Measurements from ENCODE around the gene NRXN3. TPM values are rescaled to one million over a fixed set of nuclear protein-coding genes. Genes with fewer than 3 reads are reported as not detected.

Gene NRXN3
- total and polyA plus RNA-seq, 2 of the 13 experiments (the other 11 are each of a cell fraction or from before 2014, with no cell fraction given) = 0.03 TPM; not detected in 1

DNA sequence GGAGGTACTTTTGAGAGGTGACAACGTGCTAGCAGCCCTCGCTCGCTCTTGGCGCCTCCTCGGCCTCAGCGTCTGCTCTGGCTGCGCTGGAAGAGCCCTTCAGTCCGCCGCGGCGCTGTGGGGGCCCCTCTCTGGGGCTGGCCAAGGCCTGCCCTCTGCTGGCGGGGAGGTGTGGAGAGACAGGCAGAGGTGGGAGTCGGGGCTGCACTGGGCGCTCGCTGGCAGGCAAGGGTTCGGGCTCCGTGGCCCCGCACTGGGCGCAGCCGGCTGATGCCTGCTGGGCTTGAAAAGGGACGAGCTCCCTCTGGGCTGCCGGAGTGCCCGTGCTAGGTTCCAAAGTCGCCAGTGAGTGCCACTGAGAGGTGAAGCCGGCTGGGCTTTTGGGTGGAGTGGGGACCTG lies 1461.1 kb downstream of the NRXN3 start:
- Histone ChIP-seq H3K4me3 (replicated peaks in 1 of 3; ENCODE audit: insufficient read depth in 1 of 3, low read depth in 2 of 3, low read length in 3 of 3) (no peak overlapping the region), H3K27ac (ENCODE audit: extremely low read length, insufficient read depth, low read length) (no peak overlapping the region), H2AFZ (ENCODE audit: low read length) (no peak overlapping the region), H3K4me1 (ENCODE audit: insufficient read depth, low read length) (no peaks in the 10 kb centered on the region), H3K36me3 (replicated peaks in 1 of 2; ENCODE audit: control insufficient read depth in 1 of 2, insufficient read depth in 2 of 2, low read length in 2 of 2) (no peaks in the 10 kb centered on the region), H3K4me2 (ENCODE audit: low read depth, low read length) (no peak overlapping the region), H3K9ac (ENCODE audit: insufficient read depth, low read depth, low read length) (no peak overlapping the region), H3K27me3 (ENCODE audit: control insufficient read depth in 1 of 2, insufficient read depth in 2 of 2, low read length in 2 of 2) (no peaks in the 10 kb centered on the region), H3K9me3 (ENCODE audit: low read length) (peaks cover 95% of the 10 kb centered on the region), H4K20me1 (ENCODE audit: insufficient read depth, low read length) (no peaks in the 10 kb centered on the region), H3K79me2 (ENCODE audit: insufficient read depth, low read length) (no peaks in the 10 kb centered on the region)
- WGBS (ENCODE audit: low lambda C conversion rate) = 85% methylated on average over 13 of the region's 25 CpGs
- POLR2A ChIA-PET = no interaction called here
- intact Hi-C loops (cut with micrococcal nuclease; ENCODE audit: unreplicated experiment) = no loop called here
- ATAC-seq (no peak), DNase-seq (ENCODE audit: low spot score) (no peak), FAIRE-seq (no peak)
- CTCF ChIA-PET (ENCODE audit: low intra/inter-chr PET ratio, low total read pairs) = no interaction called here
- in situ Hi-C loops (cut with HindIII; ENCODE audit: extremely low pct_ligation_motif_present, low pct_unique_long_range_greater_than_20kb) = no loop called here
- BruUV-seq (replicated peaks) = no TSS peak
- no peak for TF ChIP-seq PCBP2 (optimal IDR thresholded peaks at IDR 0.05; ENCODE audit: low read depth, low read length, poor library complexity, severe bottlenecking)
- no peak for TF ChIP-seq HMGA1 (CRISPR knock-in tag; conservative IDR thresholded peaks at IDR 0.05)
- no peak for TF ChIP-seq ZNF572 (CRISPR knock-in tag; IDR thresholded peaks at IDR 0.05)
- no peak for TF ChIP-seq ZNF775 (CRISPR knock-in tag; IDR thresholded peaks at IDR 0.05; ENCODE audit: borderline replicate concordance)
- TF ChIP-seq, protein P1, sequence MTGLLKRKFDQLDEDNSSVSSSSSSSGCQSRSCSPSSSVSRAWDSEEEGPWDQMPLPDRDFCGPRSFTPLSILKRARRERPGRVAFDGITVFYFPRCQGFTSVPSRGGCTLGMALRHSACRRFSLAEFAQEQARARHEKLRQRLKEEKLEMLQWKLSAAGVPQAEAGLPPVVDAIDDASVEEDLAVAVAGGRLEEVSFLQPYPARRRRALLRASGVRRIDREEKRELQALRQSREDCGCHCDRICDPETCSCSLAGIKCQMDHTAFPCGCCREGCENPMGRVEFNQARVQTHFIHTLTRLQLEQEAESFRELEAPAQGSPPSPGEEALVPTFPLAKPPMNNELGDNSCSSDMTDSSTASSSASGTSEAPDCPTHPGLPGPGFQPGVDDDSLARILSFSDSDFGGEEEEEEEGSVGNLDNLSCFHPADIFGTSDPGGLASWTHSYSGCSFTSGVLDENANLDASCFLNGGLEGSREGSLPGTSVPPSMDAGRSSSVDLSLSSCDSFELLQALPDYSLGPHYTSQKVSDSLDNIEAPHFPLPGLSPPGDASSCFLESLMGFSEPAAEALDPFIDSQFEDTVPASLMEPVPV (CRISPR knock-in tag; IDR thresholded peaks at IDR 0.05) = no peak
- TF ChIP-seq GPN1 (CRISPR knock-in tag; IDR thresholded peaks at IDR 0.05; ENCODE audit: borderline replicate concordance) = no peak
- TF ChIP-seq NCOA5 (CRISPR knock-in tag; IDR thresholded peaks at IDR 0.05) = no peak
- TF ChIP-seq ZNF382 (CRISPR knock-in tag; IDR thresholded peaks at IDR 0.05; ENCODE audit: borderline replicate concordance) = no peak
- no peak for TF ChIP-seq ZNF776 (CRISPR knock-in tag; IDR thresholded peaks at IDR 0.05)
- no peak for TF ChIP-seq REL (CRISPR knock-in tag; conservative IDR thresholded peaks at IDR 0.05)
- TF ChIP-seq ZNF562 (CRISPR knock-in tag; IDR thresholded peaks at IDR 0.05; ENCODE audit: borderline replicate concordance) = no peak

All from HepG2 (cell line).